Endothelial cell of umbilical vein (primary cell): ENCODE measurements around the gene TMEM139. TPM values are rescaled to one million over a fixed set of nuclear protein-coding genes. Genes with fewer than 3 reads are reported as not detected.

Experiments
- BruUV-seq: library from RNA; stranded (reverse); fragments of 400-500 nt; replicated peaks from 2 replicates; lab custom pipeline; 2021; lab: Mats Ljungman, UMichigan
- CTCF ChIA-PET: fragments of 300-600, 350-600 bp; sonication (Branson Sonifier 250); formaldehyde crosslinking; loops from one replicate; lab custom pipeline; 2021; ENCODE audit warnings: antibody characterized with exemption, inconsistent platforms; lab: Charles Lee
- POLR2A ChIA-PET: fragments of 300-600, 350-600 bp; sonication (Branson Sonifier 250); formaldehyde crosslinking; loops from one replicate; lab custom pipeline; 2021; ENCODE audit warnings: antibody characterized with exemption, inconsistent platforms; lab: Charles Lee
- DNase-seq: peaks from one replicate; pipeline ENCODE4 v3.0.0-alpha.2; 2011; ENCODE audit warnings: low read depth, low spot score
- FAIRE-seq: peaks from 2 replicates; lab custom pipeline; 2011; peaks lifted over from hg19 to GRCh38; lab: Jason Lieb, UNC
- H2AFZ ChIP-seq: 2 replicates; pipeline ENCODE4 v1.6.0; 2012; ENCODE audit warnings: low read depth, low read length, control low read depth, inconsistent platforms
- H3K27ac ChIP-seq: 2 replicates; pipeline ENCODE4 v1.5.1; 2011; ENCODE audit warnings: low read depth, mild to moderate bottlenecking, control low read depth, low read length, moderate library complexity; ENCODE audit not compliant: insufficient read depth
- H3K27me3 ChIP-seq, 2 experiments: 2 replicates each; pipeline versions ENCODE4 v1.6.0 to v1.6.1; 2011; ENCODE audit warnings: low read length in 2 of 2, mixed read lengths in 1 of 2; ENCODE audit not compliant: control insufficient read depth in 2 of 2, insufficient read depth in 2 of 2
- H3K36me3 ChIP-seq, 2 experiments: 2 replicates in 1 of 2; 3 replicates in 1 of 2; pipeline ENCODE4 v1.5.1; 2011; ENCODE audit warnings: low read length in 2 of 2, mild to moderate bottlenecking in 1 of 2, moderate library complexity in 1 of 2; ENCODE audit not compliant: control insufficient read depth in 2 of 2, insufficient read depth in 2 of 2; ENCODE audit errors: extremely low read depth in 1 of 2
- H3K4me1 ChIP-seq: 3 replicates; pipeline ENCODE4 v1.5.1; 2011; ENCODE audit warnings: mild to moderate bottlenecking, low read length; ENCODE audit not compliant: control insufficient read depth, insufficient read depth; ENCODE audit errors: extremely low read depth
- H3K4me2 ChIP-seq: 2 replicates; pipeline ENCODE4 v1.6.1; 2011; ENCODE audit warnings: low read length, control low read depth, mixed read lengths; ENCODE audit not compliant: insufficient read depth
- H3K4me3 ChIP-seq, 3 experiments: fragments of 200-600 bp in 1 of 3; sonication (generic), shearing (Covaris generic) in 1 of 3; replicated peaks in 1 of 3; 2 replicates each; pipeline ENCODE4 v1.5.1; 2011 to 2016; ENCODE audit warnings: control low read depth in 3 of 3, low read length in 3 of 3, mild to moderate bottlenecking in 2 of 3, inconsistent platforms in 1 of 3, low read depth in 1 of 3, moderate library complexity in 1 of 3; ENCODE audit not compliant: insufficient read depth in 1 of 3
- H3K79me2 ChIP-seq: 2 replicates; pipeline ENCODE4 v1.6.0; 2012; ENCODE audit warnings: low read length, inconsistent platforms; ENCODE audit not compliant: control insufficient read depth, insufficient read depth
- H3K9ac ChIP-seq: replicated peaks from 2 replicates; pipeline ENCODE3; 2011; ENCODE audit warnings: low read length, control low read depth; ENCODE audit not compliant: insufficient read depth; ENCODE audit errors: extremely low read depth
- H3K9me1 ChIP-seq: replicated peaks from 3 replicates; pipeline ENCODE4 v1.6.0; 2011; ENCODE audit warnings: mild to moderate bottlenecking, low read length; ENCODE audit not compliant: control insufficient read depth, insufficient read depth; ENCODE audit errors: extremely low read depth
- H3K9me3 ChIP-seq: replicated peaks from 2 replicates; pipeline ENCODE4 v1.5.1; 2012; ENCODE audit warnings: low read length, inconsistent platforms; ENCODE audit not compliant: control insufficient read depth, insufficient read depth
- H4K20me1 ChIP-seq: replicated peaks from 2 replicates; pipeline ENCODE3; 2011; ENCODE audit warnings: mild to moderate bottlenecking, low read length; ENCODE audit not compliant: control insufficient read depth, insufficient read depth; ENCODE audit errors: extremely low read depth
- EZH2 ChIP-seq: IDR thresholded peaks from 2 replicates; pipeline ENCODE4 v1.6.1; 2012; ENCODE audit warnings: borderline replicate concordance, low read depth, mild to moderate bottlenecking, moderate library complexity, low read length, inconsistent platforms; ENCODE audit not compliant: severe bottlenecking
- FOS ChIP-seq: IDR thresholded peaks from 2 replicates; pipeline ENCODE4 v1.6.1; 2011; ENCODE audit warnings: mild to moderate bottlenecking, low read length, moderate library complexity, borderline replicate concordance; ENCODE audit not compliant: insufficient read depth
- JUN ChIP-seq: IDR thresholded peaks from 2 replicates; pipeline ENCODE4 v1.6.1; 2011; ENCODE audit warnings: borderline replicate concordance, low read depth; ENCODE audit not compliant: insufficient read length, insufficient read depth
- POLR2A ChIP-seq: IDR thresholded peaks from 2 replicates; pipeline ENCODE4 v1.6.1; 2012; ENCODE audit warnings: low read depth, mild to moderate bottlenecking, control low read depth, low read length
- POLR2AphosphoS5 ChIP-seq: IDR thresholded peaks from 2 replicates; pipeline ENCODE4 v1.6.1; 2012; ENCODE audit warnings: low read depth, mild to moderate bottlenecking, control low read depth, low read length, moderate library complexity; ENCODE audit not compliant: insufficient read depth
- dilution Hi-C: fragments of 300-500 bp; cut with MboI; formaldehyde crosslinking; loops from one replicate; pipeline ENCODE4 v1.15.0; 2019; ENCODE audit warnings: low sequenced_read_pairs; ENCODE audit not compliant: extremely low pct_ligation_motif_present
- intact Hi-C: fragments of 100-400 bp; cut with micrococcal nuclease; formaldehyde crosslinking; loops from one replicate; pipeline ENCODE4 v1.10.0; 2022
- polyA plus RNA-seq, 4 experiments: library from polyadenylated mRNA; depleted of rRNA in 3 of 4; stranded (reverse) in 3 of 4; unstranded in 1 of 4; fragments of >200 nt; gene quantifications; 2 replicates each; pipeline versions ENCODE4 v1.2.1 to v1.2.3, GENCODE V29; 2011 to 2012; ENCODE audit warnings: missing spikeins in 1 of 4
- total RNA-seq: library from RNA; stranded (reverse); gene quantifications from 2 replicates; pipeline ENCODE4 v1.2.3, GENCODE V29; 2021
- TF ChIP-seq, protein P1 (sequence below): IDR thresholded peaks from 2 replicates; pipeline ENCODE4 v1.6.1; 2011; ENCODE audit not compliant: insufficient read depth, insufficient read length
- TF ChIP-seq, protein P2 (sequence below), 2 donors: IDR thresholded peaks; 1 replicate in 1 of 2; 2 replicates in 1 of 2; pipeline ENCODE4 v1.5.1; 2011; ENCODE audit warnings: low read length in 2 of 2, mild to moderate bottlenecking in 2 of 2, moderate library complexity in 2 of 2, control low read depth in 1 of 2, inconsistent platforms in 1 of 2, low read depth in 1 of 2; ENCODE audit not compliant: insufficient read depth in 1 of 2; ENCODE audit errors: extremely low read depth in 1 of 2

Gene TMEM139
- total and polyA plus RNA-seq, 2 donors (not counting 3 experiments of a cell fraction or from before 2014, with no cell fraction given), result 0.37 TPM; not detected in 1

DNA sequence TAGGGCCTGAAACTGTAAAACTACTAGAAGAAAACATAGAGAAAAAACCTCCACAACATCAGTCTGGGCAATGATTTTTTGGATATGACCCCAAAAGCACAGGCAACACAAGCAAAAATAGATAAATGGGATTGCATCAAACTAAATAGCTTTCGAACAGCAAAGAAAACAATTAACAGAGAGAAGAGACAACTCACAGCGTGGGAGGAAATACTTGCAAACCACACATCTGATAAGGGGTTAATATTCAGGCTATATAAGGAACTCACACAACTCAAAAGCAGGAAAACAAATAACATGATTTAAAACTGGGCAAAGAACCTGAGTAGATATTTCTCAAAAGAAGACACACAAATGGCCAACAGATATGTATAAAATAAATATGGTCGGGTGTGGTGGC lies 29.2 kb upstream of the TMEM139 start:
- Histone ChIP-seq H3K36me3 (no peaks in the 10 kb centered on the region), H3K27ac (no peak overlapping the region), H3K27me3 (no peaks in the 10 kb centered on the region), H3K9me1 (no peaks in the 10 kb centered on the region), H3K4me1 (peaks cover 2% of the 10 kb centered on the region), H3K4me2 (no peak overlapping the region), H3K79me2 (no peaks in the 10 kb centered on the region), H3K9ac (no peak overlapping the region), H2AFZ (no peak overlapping the region), H4K20me1 (no peaks in the 10 kb centered on the region), H3K4me3 (no peak overlapping the region), H3K9me3 (no peaks in the 10 kb centered on the region)
- FAIRE-seq (no peak), DNase-seq (no peak)
- TF ChIP-seq EZH2 (no peak), FOS (no peak), JUN (no peak), POLR2AphosphoS5 (no peak), POLR2A (no peak)
- TF ChIP-seq, protein P1, sequence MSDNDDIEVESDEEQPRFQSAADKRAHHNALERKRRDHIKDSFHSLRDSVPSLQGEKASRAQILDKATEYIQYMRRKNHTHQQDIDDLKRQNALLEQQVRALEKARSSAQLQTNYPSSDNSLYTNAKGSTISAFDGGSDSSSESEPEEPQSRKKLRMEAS, result no peak
- TF ChIP-seq, protein P2, sequence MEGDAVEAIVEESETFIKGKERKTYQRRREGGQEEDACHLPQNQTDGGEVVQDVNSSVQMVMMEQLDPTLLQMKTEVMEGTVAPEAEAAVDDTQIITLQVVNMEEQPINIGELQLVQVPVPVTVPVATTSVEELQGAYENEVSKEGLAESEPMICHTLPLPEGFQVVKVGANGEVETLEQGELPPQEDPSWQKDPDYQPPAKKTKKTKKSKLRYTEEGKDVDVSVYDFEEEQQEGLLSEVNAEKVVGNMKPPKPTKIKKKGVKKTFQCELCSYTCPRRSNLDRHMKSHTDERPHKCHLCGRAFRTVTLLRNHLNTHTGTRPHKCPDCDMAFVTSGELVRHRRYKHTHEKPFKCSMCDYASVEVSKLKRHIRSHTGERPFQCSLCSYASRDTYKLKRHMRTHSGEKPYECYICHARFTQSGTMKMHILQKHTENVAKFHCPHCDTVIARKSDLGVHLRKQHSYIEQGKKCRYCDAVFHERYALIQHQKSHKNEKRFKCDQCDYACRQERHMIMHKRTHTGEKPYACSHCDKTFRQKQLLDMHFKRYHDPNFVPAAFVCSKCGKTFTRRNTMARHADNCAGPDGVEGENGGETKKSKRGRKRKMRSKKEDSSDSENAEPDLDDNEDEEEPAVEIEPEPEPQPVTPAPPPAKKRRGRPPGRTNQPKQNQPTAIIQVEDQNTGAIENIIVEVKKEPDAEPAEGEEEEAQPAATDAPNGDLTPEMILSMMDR (IDR thresholded peaks at IDR 0.05; ENCODE audit: extremely low read depth in 1 of 2, insufficient read depth in 1 of 2, low read depth in 1 of 2, low read length in 2 of 2), result no peak
- CTCF ChIA-PET, result interaction anchor here (1.1 to 2.6 kb wide), 4 partner anchors 15 to 125 kb away, joined by 4 to 19 read pairs (median 5); no protein-coding TSS in a partner anchor
- POLR2A ChIA-PET, result no interaction called here
- intact Hi-C loops, result no loop called here
- no TSS peak for BruUV-seq
- dilution Hi-C loops, result no loop called here
